ENCODE data around the gene TPRG1.

Gene TPRG1

GRCh38 chr3:189286188-189286587 lies 114.4 kb downstream of the TPRG1 start:
- DNase-seq: no peak

GRCh38 chr3:189286916-189287315 lies 115.1 kb downstream of the TPRG1 start:
- no peak for DNase-seq

- no peak for DNase-seq
These were observed 116.8 kb downstream of the TPRG1 start for GRCh38 chr3:189288348-189289235.

GRCh38 chr3:189289251-189289650 lies 117.5 kb downstream of the TPRG1 start:
- DNase-seq: no peak

GRCh38 chr3:189292667-189293484 lies 121.1 kb downstream of the TPRG1 start:
- no peak for DNase-seq

GRCh38 chr3:189294649-189295048 lies 122.9 kb downstream of the TPRG1 start:
- DNase-seq: no peak

- no peak for DNase-seq
These were observed 123.3 kb downstream of the TPRG1 start for GRCh38 chr3:189295089-189295488.

- no peak for DNase-seq
These were observed 126.2 kb downstream of the TPRG1 start for GRCh38 chr3:189297932-189298331.

- DNase-seq: no peak
These were observed 127.0 kb downstream of the TPRG1 start for GRCh38 chr3:189298469-189299375.

- DNase-seq: no peak
These were observed 128.6 kb downstream of the TPRG1 start for GRCh38 chr3:189300345-189300744.

GRCh38 chr3:189301479-189301878 lies 129.7 kb downstream of the TPRG1 start:
- no peak for DNase-seq

GRCh38 chr3:189303584-189303983 lies 131.8 kb downstream of the TPRG1 start:
- DNase-seq: no peak

GRCh38 chr3:189304465-189305351 lies 132.9 kb downstream of the TPRG1 start:
- DNase-seq: peak in 1 of 2 experiments; percentile 33

- no peak for DNase-seq
These were observed 133.6 kb downstream of the TPRG1 start for GRCh38 chr3:189305412-189305811.

GRCh38 chr3:189307963-189308362 lies 136.2 kb downstream of the TPRG1 start:
- no peak for DNase-seq

GRCh38 chr3:189308608-189309007 lies 136.8 kb downstream of the TPRG1 start:
- no peak for DNase-seq

GRCh38 chr3:189309400-189309975 lies 137.7 kb downstream of the TPRG1 start:
- no peak for DNase-seq

GRCh38 chr3:189311521-189311920 lies 139.8 kb downstream of the TPRG1 start:
- DNase-seq: no peak

GRCh38 chr3:189312866-189313265 lies 141.1 kb downstream of the TPRG1 start:
- DNase-seq: no peak

GRCh38 chr3:189316296-189317019 lies 144.7 kb downstream of the TPRG1 start:
- DNase-seq: no peak

GRCh38 chr3:189317911-189318310 lies 146.1 kb downstream of the TPRG1 start:
- no peak for DNase-seq

Data from activated T-cell treated with anti-CD3 and anti-CD28 coated beads, Interleukin-2, amount 50 U/mL, for 48 hours (primary cell).